Gastrocnemius medialis (tissue), 4 donors: Measurements from ENCODE around the gene DPP10.

Experiments
- CTCF ChIP-seq, 5 experiments: fragments of 450-650 bp in 3 of 5; fragments of 200-600 bp in 2 of 5; sonication (generic) in 2 of 5; IDR thresholded peaks in 4 of 5; conservative IDR thresholded peaks in 1 of 5; 1 replicate in 4 of 5; 2 replicates in 1 of 5; pipeline ENCODE4 v1.5.1; 2016 to 2019; ENCODE audit warnings: antibody characterized with exemption in 5 of 5, mild to moderate bottlenecking in 3 of 5, moderate library complexity in 3 of 5
- POLR2A ChIP-seq, 2 donors: fragments of 450-650 bp; IDR thresholded peaks; one replicate each; pipeline ENCODE4 v1.6.1; 2017; ENCODE audit warnings: antibody characterized with exemption in 2 of 2, mild to moderate bottlenecking in 2 of 2, moderate library complexity in 2 of 2

- TF ChIP-seq POLR2A (IDR thresholded peaks at IDR 0.05) (no peak), CTCF (IDR thresholded peaks at IDR 0.05 in 4 of 5, conservative IDR thresholded peaks at IDR 0.05 in 1 of 5) (no peak)
Measured at GRCh38 chr2:114526841-114527240, 84.4 kb downstream of the DPP10 start.
